NCI-H2196 (cell line): ENCODE results near the gene FAM193A.
A peak's percentile ranks its signal among the peaks of the same experiment; 100 is the strongest.
"Not testable (repeated sequence)": the region's sequence is repeated elsewhere in the genome, so short reads cannot be mapped to it uniquely, and the experiment has no call there.

ENCODE experiments used
- DNase-seq: peaks from one replicate; lab custom pipeline; 2025; ENCODE audit not compliant: unreplicated experiment; lab: John Stamatoyannopoulos, UW

The FAM193A gene

GRCh38 chr4:2648159-2648814 lies 111.8 kb downstream of the FAM193A start:
- no peak for DNase-seq

DNA sequence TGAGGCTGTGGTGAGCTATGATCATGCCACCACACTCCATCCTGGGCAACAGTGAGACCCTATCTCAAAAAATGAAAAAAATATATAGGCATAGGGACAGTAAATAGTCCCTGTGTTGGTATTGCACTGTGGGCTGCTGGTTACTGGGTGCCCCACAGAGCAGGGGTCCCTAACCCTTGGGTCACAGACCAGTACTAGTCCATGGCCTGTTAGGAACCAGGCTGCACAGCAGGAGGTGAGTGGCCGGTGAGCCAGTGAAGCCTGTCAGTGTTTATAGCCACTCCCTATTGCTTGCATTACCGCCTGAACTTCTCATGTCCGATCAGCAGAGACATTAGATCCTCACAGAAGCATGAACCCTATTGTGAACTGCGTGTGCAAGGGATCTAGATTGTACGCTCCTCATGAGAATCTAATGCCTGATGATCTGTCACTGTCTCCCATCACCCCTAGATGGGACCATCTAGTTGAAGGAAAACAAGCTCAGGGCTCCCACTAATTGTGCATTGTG lies 113.2 kb downstream of the FAM193A start:
- DNase-seq = no peak

DNA sequence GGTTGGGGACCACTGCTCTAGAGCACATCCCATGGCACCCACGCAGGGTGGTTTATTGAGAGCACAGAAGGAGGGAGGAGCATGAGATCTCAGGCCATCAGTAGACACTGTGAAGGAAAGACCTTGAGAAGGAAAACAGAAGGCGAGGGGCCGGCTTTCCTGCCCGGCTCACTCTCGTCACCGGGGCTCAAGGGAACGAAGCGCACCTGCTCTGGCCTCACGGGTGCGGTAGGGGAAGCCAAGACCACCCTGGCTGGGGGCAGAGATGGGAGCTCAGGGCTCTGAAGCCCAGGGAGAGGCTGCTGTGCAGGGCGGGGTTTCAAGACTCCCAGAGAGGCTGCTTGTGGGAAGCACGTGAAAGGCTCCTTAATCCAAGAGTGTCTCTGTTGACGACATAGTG lies 113.8 kb downstream of the FAM193A start:
- DNase-seq = no peak

GRCh38 chr4:2651546-2651945 lies 115.1 kb downstream of the FAM193A start:
- no peak for DNase-seq

DNA sequence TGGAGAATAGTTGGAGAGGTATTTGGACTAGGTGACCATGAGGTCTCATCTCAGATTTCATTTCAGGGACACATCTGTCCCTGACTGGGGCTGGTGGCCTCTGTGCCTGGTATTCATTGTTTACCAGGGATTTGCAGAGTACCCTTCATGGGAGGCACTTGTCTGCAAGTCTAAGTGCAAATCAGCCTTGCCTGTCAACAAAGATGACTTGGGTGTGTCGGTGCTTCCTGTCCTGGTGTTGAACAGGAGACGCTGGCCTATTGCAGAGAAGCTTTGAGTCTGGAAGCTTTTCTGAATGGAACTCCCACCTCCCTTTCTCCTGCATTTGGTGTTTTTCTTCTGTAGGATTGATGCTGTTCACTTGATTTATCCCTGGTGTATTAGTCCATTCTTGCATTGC lies 115.6 kb downstream of the FAM193A start:
- no peak for DNase-seq

GRCh38 chr4:2652415-2653160 lies 116.1 kb downstream of the FAM193A start:
- DNase-seq = no peak

DNA sequence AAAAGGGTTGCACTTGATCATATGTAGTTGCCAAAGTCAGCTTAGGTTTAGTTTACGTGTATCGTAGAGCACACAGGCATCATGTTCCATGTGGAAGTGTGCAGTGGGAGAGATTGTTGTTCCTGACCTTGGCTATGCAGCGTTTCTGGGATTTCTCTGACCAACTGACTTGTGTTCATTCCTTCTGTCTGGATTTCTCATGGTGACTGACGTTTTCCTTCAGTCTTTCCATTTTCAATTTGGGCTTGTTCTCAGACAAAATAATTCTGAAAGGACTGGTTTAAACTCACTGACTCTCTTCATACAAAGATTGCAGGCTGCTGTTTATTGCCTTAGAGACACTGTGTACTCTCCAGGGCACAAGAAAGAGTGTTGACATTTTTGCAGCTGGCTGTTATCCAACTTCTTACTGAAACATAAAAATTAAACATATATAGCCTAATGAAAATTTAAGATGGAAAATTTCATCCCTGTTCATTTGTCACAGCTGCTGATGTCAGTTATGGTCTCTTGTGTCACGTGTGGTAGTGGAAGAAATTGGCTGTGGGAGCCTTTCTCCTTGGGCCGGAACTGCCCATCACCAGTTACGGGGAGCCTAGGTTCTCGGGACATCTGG lies 124.3 kb downstream of the FAM193A start:
- no peak for DNase-seq

GRCh38 chr4:2662598-2662997 lies 126.2 kb downstream of the FAM193A start:
- DNase-seq = no peak

- no peak for DNase-seq
Measured at GRCh38 chr4:2663275-2663674, 126.8 kb downstream of the FAM193A start.

DNA sequence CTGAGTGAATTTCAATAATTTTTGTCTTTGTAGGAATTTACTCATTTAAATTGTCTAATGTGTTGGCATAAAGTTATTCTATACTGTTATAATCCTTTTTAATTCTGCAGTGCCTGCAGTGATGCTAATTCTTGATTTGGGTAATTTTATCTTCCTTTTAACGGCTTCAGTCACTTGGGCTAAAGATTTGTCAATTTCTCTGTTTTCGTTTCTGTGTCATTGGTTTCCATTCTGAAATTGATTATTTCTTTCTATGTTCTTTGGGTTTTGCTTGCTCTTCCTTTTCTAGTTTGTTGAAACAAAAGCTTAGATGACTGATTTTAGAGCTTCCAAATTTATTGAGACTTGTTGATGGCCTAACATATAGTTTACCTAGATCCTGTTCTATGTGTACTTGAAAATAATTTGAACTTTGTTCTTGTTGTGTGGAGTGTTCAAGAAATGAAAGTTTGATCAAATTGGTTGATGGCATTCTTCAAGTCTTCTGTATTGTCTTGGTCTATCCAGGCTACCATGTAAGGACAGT lies 130.3 kb downstream of the FAM193A start:
- DNase-seq = no peak

GRCh38 chr4:2667428-2667827 lies 131.0 kb downstream of the FAM193A start:
- DNase-seq = peak; percentile 21

- peak; percentile 65 for DNase-seq
Measured at GRCh38 chr4:2671267-2671895, 134.9 kb downstream of the FAM193A start.

DNA sequence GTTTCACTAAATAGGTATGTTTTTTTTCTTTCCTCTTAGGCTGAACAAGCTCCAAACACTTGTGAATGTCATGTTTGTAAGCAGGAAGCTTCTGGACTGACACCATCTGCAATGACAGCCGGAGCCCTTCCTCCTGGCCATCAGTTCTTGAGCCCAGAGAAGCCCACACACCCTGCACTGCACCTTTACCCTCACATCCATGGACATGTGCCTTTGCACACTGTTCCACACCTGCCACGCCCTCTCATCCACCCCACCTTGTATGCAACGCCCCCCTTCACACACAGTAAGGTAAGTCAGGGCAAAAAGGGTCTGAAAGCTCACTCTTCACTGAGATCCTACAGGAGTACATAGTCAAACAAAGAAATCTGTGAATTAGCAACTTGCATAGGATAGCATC lies 135.6 kb downstream of the FAM193A start:
- DNase-seq = no peak

DNA sequence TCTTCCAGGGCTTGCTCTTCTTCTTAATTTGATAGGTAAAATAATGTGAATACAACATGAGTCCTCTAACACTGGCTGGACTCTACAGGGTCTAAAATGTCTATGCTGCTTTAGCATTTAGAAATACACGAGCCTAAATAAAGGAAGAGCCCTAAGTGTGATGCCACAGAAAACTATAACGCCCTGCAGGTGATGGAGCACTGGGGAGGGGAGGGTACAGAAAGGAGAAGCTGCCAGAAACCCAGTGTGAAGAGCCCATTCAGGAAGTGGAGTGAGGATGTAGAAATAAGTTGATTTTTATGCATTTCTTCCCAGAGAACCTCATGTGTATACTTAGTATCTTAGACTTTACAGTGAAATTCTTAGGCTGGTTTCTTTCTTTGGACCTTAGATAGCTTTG lies 136.3 kb downstream of the FAM193A start:
- DNase-seq = no peak

DNA sequence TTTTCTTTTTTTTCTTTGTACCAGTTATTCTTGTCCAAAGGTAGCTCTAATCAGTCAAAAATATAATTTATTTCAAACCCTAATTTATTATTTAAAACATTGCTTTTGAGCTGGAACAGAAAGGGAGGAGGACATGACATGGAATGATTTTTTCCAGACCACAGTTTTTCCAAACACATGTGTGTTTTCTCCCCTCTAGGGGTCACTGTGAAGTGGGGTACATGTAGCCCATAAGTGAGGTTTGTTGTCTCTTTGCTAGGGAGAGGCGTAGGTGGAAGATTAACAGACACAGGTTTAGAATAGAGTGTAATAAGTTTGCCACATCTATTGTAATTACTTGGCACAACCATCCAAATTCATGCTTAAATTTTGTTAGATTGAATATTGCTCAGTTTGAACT lies 136.7 kb downstream of the FAM193A start:
- no peak for DNase-seq

DNA sequence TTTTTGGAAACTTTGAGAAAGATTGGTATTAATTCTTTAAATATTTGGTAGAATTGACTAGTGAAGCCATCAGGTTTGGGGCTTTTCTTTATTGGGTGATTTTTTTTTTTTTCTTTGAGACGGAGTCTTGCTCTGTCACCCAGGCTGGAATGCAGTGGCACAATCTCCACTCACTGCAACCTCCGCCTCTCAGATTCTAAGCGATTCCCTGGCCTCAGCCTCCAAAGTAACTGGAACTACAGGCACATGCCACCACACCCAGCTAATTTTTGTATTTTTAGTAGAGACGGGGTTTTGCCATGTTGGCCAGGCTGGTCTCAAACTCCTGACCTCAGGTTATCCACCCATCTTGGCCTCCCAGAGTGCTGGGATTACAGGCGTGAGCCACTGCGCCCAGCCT lies 143.3 kb downstream of the FAM193A start:
- not testable (repeated sequence) for DNase-seq

- no peak for DNase-seq
Measured at GRCh38 chr4:2684486-2684885, 148.0 kb downstream of the FAM193A start.

DNA sequence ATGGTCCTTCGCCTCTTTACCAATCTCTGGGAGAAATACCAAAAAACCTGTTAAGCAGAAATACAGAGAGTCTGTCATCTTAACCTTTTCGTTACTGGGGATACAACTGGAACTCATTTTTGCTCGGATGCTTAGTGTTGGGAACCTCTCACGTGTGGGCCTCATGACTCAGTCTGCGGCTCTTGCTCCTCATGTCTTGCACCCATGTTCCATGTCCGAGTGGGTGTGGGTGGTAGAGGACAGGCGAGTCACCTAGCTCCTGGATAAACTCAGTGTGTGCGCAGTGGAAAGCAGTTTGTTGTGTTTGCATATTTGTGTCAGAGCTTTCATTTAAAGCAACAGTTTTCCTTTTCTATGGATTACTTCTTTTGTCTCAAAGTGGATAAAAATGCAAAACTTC lies 149.1 kb downstream of the FAM193A start:
- DNase-seq = no peak

GRCh38 chr4:2686379-2687265 lies 150.2 kb downstream of the FAM193A start:
- DNase-seq = peak; percentile 14

- no peak for DNase-seq
Measured at GRCh38 chr4:2688281-2688680, 151.8 kb downstream of the FAM193A start.
